Urothelium cell line (cell line): Measurements from ENCODE around the gene RNF182.
A peak's percentile ranks its signal among the peaks of the same experiment; 100 is the strongest.
"Not testable (repeated sequence)": the region's sequence is repeated elsewhere in the genome, so short reads cannot be mapped to it uniquely, and the experiment has no call there.

Source experiments
- DNase-seq: peaks from one replicate; pipeline ENCODE4 v3.0.0; 2011; ENCODE audit warnings: low spot score, mixed read lengths
- FAIRE-seq: peaks from 2 replicates; lab custom pipeline; 2011; peaks lifted over from hg19 to GRCh38; lab: Jason Lieb, UNC

Gene RNF182

GRCh38 chr6:13952101-13952500, 27.3 kb downstream of the RNF182 start:
- DNase-seq (no peak), FAIRE-seq (no peak)

GRCh38 chr6:13953061-13953705, 28.4 kb downstream of the RNF182 start:
- FAIRE-seq (no peak), DNase-seq (no peak)

GRCh38 chr6:13965582-13966127, 40.9 kb downstream of the RNF182 start:
- no peak for DNase-seq

DNA sequence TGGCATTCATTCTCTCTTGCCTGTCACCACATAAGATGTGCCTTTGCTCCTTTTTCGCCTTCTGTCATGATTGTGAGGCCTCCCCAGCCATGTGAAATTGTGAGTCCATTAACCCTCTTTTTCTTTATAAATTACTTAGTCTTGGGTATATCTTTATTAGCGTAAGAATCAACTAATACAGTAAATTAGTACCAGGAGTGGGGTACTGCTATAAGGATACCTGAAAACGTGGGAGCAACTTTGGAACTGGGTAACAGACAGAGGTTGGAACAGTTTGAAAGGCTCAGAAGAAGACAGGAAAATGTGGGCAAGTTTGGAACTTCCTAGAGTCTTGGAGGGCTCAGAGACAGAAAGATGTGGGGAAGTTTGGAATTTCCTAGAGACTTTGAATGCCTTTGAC, 46.6 kb downstream of the RNF182 start:
- FAIRE-seq (no peak), DNase-seq (no peak)

More at GRCh38 chr6:13965582-13966127, 40.9 kb downstream of the RNF182 start:
- FAIRE-seq, result no peak

GRCh38 chr6:13972602-13973001, 47.9 kb downstream of the RNF182 start:
- not testable (repeated sequence) for FAIRE-seq, DNase-seq

GRCh38 chr6:13973422-13973821, 48.7 kb downstream of the RNF182 start:
- DNase-seq, FAIRE-seq: not testable (repeated sequence)

- FAIRE-seq, result no peak
- no peak for DNase-seq
Measured at GRCh38 chr6:13978102-13978640, 53.4 kb downstream of the RNF182 start.

DNA sequence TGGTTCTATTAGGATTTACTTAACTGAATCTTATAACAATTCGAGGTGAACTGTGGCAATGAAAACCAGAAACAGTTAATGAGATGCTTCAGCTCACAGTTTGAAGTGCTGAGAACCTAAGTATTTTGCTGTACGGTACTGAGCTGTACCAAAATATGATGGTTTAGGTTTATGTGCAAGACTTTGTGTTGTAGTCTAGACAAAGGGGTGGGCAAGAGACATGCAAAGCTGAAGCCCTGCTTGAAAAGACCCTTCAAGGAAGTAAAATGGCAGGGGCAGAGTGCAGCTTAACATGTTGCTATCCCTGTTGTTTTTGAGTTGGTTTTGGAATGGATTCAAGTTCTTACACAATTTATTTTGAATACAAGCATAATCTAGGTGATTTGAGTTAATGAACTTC, 54.0 kb downstream of the RNF182 start:
- FAIRE-seq (no peak), DNase-seq (no peak)

GRCh38 chr6:13979284-13980171, 54.8 kb downstream of the RNF182 start:
- FAIRE-seq, result no peak

DNA sequence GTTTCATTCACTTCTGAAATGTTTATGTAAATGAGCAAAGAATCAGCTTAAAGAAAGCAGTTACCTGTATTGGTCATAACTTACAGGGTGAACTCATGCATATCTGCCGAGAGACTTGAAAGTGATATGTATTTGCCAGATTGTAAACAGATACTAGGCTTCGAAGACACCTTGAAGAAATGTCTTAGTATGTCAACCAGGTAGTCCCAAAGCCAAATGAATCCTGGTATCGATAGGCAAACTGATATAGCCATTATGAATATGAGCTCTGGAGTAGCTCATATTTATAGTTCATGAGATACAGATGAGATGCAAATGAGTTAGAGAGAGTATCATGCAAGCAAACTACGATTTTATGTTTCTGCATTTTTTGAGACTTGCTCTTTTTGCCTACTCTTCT, 55.8 kb downstream of the RNF182 start:
- FAIRE-seq (no peak), DNase-seq (no peak)

More at GRCh38 chr6:13979284-13980171, 54.8 kb downstream of the RNF182 start:
- no peak for DNase-seq

DNA sequence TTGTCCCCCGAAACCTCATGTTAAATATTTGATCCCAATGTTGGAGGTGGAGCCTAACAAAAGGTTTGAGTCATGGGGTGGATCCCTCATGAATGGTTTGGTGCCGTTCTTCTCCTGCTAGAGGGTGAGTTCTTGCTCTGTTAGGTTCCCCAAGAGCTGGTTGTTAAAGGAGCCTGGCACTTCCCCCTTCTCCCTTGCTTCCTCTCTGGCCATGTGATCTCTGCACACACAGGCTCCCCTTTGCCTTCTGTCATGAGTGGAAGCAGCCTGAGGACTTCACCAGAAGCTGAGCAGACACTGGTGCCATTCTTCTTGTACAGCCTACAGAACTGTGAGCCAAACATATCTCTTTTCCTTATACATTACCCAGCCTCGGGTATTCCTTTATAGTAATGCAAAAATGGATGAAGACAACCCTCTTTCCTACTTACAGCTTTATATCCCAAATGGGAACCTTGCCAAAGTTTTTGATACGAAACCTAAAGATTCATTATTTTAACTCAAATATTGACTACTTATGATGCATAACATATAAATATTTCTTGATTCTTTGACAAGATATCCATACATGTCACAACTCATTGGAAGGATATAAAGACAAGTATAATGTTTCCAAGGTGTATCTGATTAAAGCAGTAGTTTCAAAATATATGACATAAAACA, 61.0 kb downstream of the RNF182 start:
- no peak for DNase-seq
- FAIRE-seq, result no peak

DNA sequence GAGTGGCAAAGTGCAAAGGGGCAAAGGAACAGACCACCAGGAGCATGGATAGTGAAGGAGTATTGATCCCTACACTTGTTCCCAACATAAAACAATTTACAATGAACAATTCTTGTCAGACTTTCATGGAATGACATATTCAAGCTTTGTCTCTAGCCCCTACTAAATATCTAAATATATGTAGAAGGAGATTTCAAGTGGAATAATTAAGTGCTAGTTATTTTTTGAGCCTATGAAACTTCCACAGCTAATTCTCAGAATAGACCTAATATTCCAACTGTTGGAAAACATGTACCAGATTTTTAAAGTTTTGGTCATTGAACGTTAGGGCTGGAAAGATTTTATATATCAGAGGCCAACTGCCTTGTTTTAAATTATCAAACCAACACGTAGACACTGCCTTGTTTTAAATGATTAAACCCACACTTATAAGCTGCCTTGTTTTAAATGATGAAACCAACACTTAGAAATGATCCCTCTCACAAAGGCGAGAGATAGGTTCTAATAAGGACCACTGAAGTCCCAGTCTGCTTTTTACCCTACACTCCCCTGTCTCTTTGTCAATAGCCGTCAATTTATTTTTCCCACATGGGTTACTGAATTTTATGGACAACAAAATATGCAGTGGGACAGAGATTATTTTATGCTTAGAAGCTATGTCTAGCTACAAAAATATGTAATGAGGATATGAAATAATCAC, 62.1 kb downstream of the RNF182 start:
- FAIRE-seq, result no peak
- no peak for DNase-seq

GRCh38 chr6:13987400-13987865, 62.7 kb downstream of the RNF182 start:
- FAIRE-seq (no peak), DNase-seq (no peak)

DNA sequence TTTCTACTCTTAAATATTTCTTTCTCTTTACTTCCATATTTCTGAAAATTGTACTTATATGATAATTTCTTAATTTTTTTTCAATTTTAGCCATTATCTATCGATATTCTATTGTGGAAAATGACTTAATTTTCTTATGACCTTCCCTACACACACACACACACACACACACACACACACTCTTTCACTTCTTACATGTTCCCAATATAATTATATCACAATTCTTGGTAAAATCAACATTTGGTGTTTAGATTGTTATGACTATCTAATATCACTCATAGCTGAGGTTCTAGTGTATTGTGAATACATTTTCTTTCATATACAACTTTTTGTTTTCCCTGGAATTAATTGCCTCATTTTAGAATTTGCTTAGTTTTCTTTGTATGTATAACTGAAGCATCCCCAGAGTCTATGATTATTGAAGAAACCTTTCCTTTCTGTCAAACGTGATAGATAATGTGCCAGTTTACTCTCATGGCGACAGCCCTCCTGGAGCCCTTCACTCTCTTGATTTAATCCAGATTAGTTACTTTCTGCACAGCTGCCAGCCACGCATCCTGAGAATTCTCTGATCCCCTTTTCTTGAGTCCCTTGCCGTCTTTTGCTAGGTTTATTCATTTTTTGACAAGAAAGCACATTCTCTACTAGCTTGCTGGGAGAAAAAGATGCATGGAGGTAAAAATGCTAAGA, 63.4 kb downstream of the RNF182 start:
- DNase-seq (no peak), FAIRE-seq (no peak)

DNA sequence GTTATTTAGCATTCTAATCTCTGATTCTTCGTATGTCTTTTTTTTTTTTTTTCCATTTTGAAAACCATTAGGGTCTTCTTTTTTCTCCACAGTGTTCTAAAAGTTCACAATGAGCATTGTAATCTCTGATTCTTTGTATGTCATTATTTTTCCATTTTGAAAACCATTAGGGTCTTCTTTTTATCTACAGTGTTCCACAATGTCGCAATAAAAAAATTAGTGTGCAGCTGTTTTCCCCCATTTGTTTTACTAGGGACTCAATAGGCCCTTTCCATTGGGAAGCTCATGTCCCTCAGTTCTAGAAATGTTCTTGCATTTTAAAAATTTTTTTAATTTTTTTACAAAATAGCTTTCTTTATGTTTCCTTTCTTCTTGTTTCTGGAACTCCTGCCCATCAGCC, 64.2 kb downstream of the RNF182 start:
- no peak for FAIRE-seq

DNA sequence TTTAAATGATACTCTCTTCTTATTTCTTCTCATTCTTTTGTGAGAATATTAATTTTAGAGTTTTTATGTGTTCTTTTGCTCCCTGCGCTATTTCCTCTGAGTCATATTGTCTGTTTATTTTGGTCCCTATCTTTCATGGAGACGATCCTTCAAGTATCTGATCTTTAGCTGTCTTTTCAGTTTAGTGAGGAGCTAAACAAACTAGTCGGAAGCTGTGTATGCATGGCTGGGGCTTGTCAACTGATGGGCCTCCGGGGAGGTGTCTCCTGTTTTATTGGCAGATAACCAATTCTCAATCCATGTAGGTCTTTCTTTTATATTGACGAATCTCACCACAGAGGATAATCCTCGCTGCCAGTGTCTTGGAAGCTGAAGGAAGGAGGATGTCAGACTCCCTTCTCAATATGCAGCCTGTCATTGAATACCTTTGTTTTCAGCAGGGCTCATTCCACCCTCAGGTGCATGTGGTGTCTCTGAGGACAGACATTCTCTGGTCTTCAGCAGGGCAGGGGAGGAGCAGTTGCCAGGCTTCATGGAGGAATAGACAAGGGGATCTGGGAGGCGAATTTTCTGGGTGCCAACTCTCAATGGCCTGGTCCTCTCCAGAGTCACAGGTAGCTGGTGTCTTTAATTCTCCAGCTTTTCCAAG, 64.9 kb downstream of the RNF182 start:
- DNase-seq, result no peak
- no peak for FAIRE-seq

More for the DNA sequence above, 64.2 kb downstream of the RNF182 start:
- no peak for DNase-seq

- no peak for FAIRE-seq
- no peak for DNase-seq
Measured at GRCh38 chr6:13990796-13991195, 66.0 kb downstream of the RNF182 start.

- no peak for FAIRE-seq
- DNase-seq, result no peak
Measured at GRCh38 chr6:13991393-13991792, 66.6 kb downstream of the RNF182 start.

- FAIRE-seq (no peak), DNase-seq (peak; percentile 32)
Measured at GRCh38 chr6:13992417-13993055, 67.8 kb downstream of the RNF182 start.
